Thyroid gland (tissue), 4 donors: ENCODE data around the gene CDK15. TPM values are rescaled to one million over a fixed set of nuclear protein-coding genes. Genes with fewer than 3 reads are reported as not detected.

Experiments used
- DNase-seq, 2 donors: peaks; one replicate each; pipeline ENCODE4 v3.0.0-alpha.2; 2019
- H3K27ac ChIP-seq, 3 donors: fragments of 200-600 bp; sonication (generic); 1 replicate in 2 of 3; 2 replicates in 1 of 3; pipeline ENCODE4 v1.5.1; 2016 to 2019; ENCODE audit warnings: mild to moderate bottlenecking in 1 of 3, moderate library complexity in 1 of 3
- H3K27me3 ChIP-seq: fragments of 200-600 bp; sonication (generic); one replicate; pipeline ENCODE4 v1.5.1; 2019
- H3K36me3 ChIP-seq, 2 donors: fragments of 200-600 bp; sonication (generic); one replicate each; pipeline ENCODE4 v1.5.1; 2016 to 2019
- H3K4me1 ChIP-seq, 2 donors: fragments of 200-600 bp; sonication (generic); one replicate each; pipeline ENCODE4 v1.5.1; 2017 to 2019
- H3K4me3 ChIP-seq, 3 donors: fragments of 200-600 bp; sonication (generic); replicated peaks in 1 of 3; 1 replicate in 2 of 3; 2 replicates in 1 of 3; pipeline ENCODE4 v1.5.1; 2016; ENCODE audit warnings: mild to moderate bottlenecking in 1 of 3
- H3K9me3 ChIP-seq: fragments of 200-600 bp; sonication (generic); one replicate; pipeline ENCODE4 v1.5.1; 2017
- POLR2A ChIP-seq, 2 donors: fragments of 450-650 bp; IDR thresholded peaks; one replicate each; pipeline ENCODE4 v1.6.1; 2017; ENCODE audit warnings: antibody characterized with exemption in 2 of 2, mild to moderate bottlenecking in 2 of 2, moderate library complexity in 1 of 2
- WGBS, 2 donors: methylation state at CpG; one replicate each; pipeline ENCODE4 v1.1.5; 2017; 5-methylcytosine and 5-hydroxymethylcytosine counted together
- intact Hi-C: fragments of 100-400 bp; cut with DNase I; formaldehyde crosslinking; loops from one replicate; pipeline ENCODE4 v1.15.1; 2023
- total RNA-seq, 4 donors: library from RNA; depleted of rRNA; stranded (reverse); fragments of >200 nt; gene quantifications; one replicate each; pipeline ENCODE4 v1.2.3, GENCODE V29; 2016
- TF ChIP-seq, protein P1 (sequence below), 6 experiments: fragments of 200-600 bp in 3 of 6; fragments of 450-650 bp in 3 of 6; sonication (generic) in 3 of 6; IDR thresholded peaks; one replicate each; pipeline ENCODE4 v1.5.1; 2016 to 2019; ENCODE audit warnings: antibody characterized with exemption in 6 of 6, mild to moderate bottlenecking in 2 of 6, inconsistent platforms in 1 of 6, moderate library complexity in 1 of 6

CDK15 gene
- total RNA-seq, 4 donors from 2014 or later: 1.2 TPM; not detected in 3

DNA sequence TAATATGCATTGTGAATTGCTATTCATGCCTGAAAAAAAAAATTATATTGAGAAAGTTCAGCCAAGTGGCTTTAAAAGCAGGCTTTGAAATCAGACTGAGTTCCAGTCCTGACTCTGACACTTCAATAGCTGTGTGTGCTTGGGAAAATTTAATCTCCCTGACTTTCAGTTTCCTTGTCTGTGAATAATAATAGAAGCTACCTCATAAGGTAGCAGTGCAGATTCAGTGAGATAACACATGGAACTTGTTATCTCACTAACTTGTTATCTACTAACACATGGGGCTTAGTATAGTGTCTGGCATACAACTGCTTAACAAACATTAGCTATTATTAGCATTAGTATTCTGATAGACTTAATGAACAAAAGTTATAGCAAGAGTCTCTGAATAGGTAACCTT is 40.5 kb upstream of the CDK15 start:
- H3K4me3 ChIP-seq: no peak overlapping the region
- TF ChIP-seq, protein P1, sequence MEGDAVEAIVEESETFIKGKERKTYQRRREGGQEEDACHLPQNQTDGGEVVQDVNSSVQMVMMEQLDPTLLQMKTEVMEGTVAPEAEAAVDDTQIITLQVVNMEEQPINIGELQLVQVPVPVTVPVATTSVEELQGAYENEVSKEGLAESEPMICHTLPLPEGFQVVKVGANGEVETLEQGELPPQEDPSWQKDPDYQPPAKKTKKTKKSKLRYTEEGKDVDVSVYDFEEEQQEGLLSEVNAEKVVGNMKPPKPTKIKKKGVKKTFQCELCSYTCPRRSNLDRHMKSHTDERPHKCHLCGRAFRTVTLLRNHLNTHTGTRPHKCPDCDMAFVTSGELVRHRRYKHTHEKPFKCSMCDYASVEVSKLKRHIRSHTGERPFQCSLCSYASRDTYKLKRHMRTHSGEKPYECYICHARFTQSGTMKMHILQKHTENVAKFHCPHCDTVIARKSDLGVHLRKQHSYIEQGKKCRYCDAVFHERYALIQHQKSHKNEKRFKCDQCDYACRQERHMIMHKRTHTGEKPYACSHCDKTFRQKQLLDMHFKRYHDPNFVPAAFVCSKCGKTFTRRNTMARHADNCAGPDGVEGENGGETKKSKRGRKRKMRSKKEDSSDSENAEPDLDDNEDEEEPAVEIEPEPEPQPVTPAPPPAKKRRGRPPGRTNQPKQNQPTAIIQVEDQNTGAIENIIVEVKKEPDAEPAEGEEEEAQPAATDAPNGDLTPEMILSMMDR (IDR thresholded peaks at IDR 0.05): no peak
- no peak for TF ChIP-seq POLR2A (IDR thresholded peaks at IDR 0.05)
- H3K9me3 ChIP-seq: no peaks in the 10 kb centered on the region
- peaks cover 6 to 19% of the 10 kb centered on the region in 2 donors for H3K36me3 ChIP-seq
- H3K27me3 ChIP-seq: no peaks in the 10 kb centered on the region
- no peak for DNase-seq
- intact Hi-C loops: no loop called here
- no peaks in the 10 kb centered on the region for H3K4me1 ChIP-seq
- no peak overlapping the region for H3K27ac ChIP-seq

DNA sequence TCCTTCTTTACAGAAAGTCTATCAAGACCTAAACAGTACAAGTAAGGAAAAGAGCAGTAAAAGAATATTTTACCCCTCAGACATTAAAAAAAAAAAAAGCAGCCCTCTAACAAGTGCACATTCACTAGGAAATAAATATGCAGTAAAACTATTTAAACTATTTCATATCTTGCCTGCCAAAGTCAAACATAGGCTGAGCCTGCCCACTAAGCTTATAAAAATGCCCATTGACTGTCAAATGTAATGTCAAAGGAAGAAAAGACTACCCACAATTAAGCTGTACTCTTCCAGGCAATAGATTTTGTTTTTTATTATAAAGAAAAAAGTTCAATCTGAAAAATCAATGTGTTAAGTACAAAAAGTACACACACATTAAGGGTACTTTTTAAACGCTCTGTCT is 37.4 kb upstream of the CDK15 start:
- 97% methylated on average over 1 of the region's 1 CpG for WGBS, 2 donors
- H3K9me3 ChIP-seq: no peaks in the 10 kb centered on the region
- intact Hi-C loops: no loop called here
- no peak overlapping the region for H3K4me3 ChIP-seq
- DNase-seq: no peak
- H3K36me3 ChIP-seq: peaks cover 0 to 6% of the 10 kb centered on the region in 2 donors
- no peaks in the 10 kb centered on the region for H3K27me3 ChIP-seq
- no peaks in the 10 kb centered on the region for H3K4me1 ChIP-seq
- TF ChIP-seq, protein P1 (IDR thresholded peaks at IDR 0.05): no peak
- TF ChIP-seq POLR2A (IDR thresholded peaks at IDR 0.05): no peak
- H3K27ac ChIP-seq: no peak overlapping the region

DNA sequence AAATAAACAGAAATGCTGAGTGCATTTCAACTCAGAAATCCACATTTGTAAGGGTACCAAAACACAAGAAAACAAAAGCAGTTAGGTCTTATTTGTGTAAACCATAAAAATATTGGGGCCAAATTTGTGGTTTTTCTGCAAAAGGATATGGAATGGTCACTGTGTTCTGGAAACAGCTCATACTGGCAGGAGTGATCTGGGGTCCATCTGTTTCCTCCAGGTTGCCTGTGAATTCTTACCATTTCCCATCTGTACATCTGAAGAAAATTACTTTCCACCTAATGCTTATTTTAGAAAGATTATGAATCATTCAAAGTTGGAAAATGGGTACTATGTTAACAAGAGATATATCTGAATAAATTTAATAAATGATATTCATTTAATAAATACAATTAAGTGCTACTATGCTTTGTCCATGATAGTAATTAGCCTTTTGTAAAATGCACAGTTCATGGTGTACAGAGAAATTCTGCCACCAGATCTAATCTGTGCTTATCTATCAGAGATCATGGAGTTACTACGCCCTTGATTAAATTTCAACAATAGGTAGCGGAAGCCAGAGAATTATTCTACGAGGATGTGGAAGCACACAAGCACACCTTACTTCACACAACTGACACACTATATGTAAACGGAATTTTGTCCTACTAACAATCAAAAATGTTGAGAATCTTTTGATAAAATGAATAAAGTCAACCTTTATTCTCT is 36.5 kb upstream of the CDK15 start:
- no peak for DNase-seq
- intact Hi-C loops: no loop called here
- TF ChIP-seq, protein P1 (IDR thresholded peaks at IDR 0.05): no peak
- TF ChIP-seq POLR2A (IDR thresholded peaks at IDR 0.05): no peak

DNA sequence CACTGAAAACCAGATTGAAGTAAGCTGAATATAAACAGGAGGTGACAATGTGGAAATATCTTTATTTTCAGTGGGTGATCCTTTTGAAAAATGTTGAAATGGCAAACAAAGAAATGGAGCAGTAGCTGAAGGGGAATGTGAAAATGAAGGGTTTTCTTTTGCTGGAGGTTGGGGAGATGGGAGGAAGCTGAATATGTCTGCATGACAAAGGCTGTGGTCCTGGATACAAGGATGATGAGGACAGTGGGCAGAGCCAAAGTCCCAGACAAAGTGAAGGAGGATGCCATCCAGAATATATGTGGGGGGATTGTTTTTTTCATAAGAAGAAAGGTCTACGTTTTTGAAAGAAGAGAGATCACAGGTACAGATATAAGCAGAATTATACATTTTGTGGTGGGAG is 32.3 kb upstream of the CDK15 start:
- 88 to 89% methylated on average over 1 of the region's 1 CpG for WGBS, 2 donors
- H3K36me3 ChIP-seq: no peaks in the 10 kb centered on the region
- DNase-seq: no peak
- H3K9me3 ChIP-seq: no peaks in the 10 kb centered on the region
- no peaks in the 10 kb centered on the region for H3K27me3 ChIP-seq
- H3K4me3 ChIP-seq: no peak overlapping the region
- intact Hi-C loops: no loop called here
- H3K4me1 ChIP-seq: no peaks in the 10 kb centered on the region
- no peak for TF ChIP-seq POLR2A (IDR thresholded peaks at IDR 0.05)
- TF ChIP-seq, protein P1 (IDR thresholded peaks at IDR 0.05): no peak
- H3K27ac ChIP-seq: no peak overlapping the region

More for the DNA sequence above, 36.5 kb upstream of the CDK15 start:
- Histone ChIP-seq H3K27me3 (no peaks in the 10 kb centered on the region), H3K4me3 (no peak overlapping the region), H3K4me1 (no peaks in the 10 kb centered on the region), H3K9me3 (no peaks in the 10 kb centered on the region), H3K36me3 (peaks cover 0 to 4% of the 10 kb centered on the region in 2 donors), H3K27ac (no peak overlapping the region)
- 86 to 89% methylated on average over 4 of the region's 4 CpGs for WGBS, 2 donors

DNA sequence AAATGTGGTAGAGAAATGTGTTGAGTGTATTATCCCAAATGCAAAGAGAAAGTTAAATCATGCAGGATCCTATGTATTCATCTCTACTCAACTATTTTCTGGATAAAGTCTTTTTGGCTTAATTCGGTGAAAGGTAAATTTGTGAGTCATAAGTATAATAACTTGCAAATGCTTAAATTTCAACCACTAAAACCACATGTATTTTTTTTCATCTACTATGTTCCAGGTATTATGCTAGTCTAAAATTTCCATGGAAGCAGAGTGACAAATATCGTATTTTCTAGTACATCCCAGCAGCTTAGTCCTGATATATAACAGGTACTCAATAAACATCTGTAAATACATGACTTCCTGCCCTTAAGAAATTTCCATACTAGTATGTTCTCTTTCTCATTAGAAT is 31.8 kb upstream of the CDK15 start:
- intact Hi-C loops: no loop called here
- no peak for TF ChIP-seq POLR2A (IDR thresholded peaks at IDR 0.05)
- TF ChIP-seq, protein P1 (IDR thresholded peaks at IDR 0.05): no peak
- H3K9me3 ChIP-seq: no peaks in the 10 kb centered on the region
- no peak overlapping the region for H3K27ac ChIP-seq
- H3K27me3 ChIP-seq: no peaks in the 10 kb centered on the region
- peaks cover 1 to 3% of the 10 kb centered on the region in 2 donors for H3K4me1 ChIP-seq
- no peak for DNase-seq
- 90 to 96% methylated on average over 2 of the region's 2 CpGs for WGBS, 2 donors
- H3K4me3 ChIP-seq: no peak overlapping the region
- no peaks in the 10 kb centered on the region for H3K36me3 ChIP-seq
